MCF 10A (cell line): ENCODE data around the gene SAP30BP. TPM values are rescaled to one million over a fixed set of nuclear protein-coding genes. Genes with fewer than 3 reads are reported as not detected.

Source experiments
- BruUV-seq: library from RNA; stranded (reverse); fragments of 400-500 nt; replicated peaks from 2 replicates; lab custom pipeline; 2021; lab: Mats Ljungman, UMichigan
- CTCF ChIA-PET: fragments of 300-600 bp; sonication (Branson Sonifier 250); formaldehyde crosslinking; extraction: SDS; loops from one replicate; lab custom pipeline; 2021; ENCODE audit warnings: antibody characterized with exemption, inconsistent platforms; lab: Yijun Ruan, JAX
- POLR2A ChIA-PET: fragments of 300-600, 350-650 bp; sonication (Branson Sonifier 250); formaldehyde crosslinking; extraction: SDS; loops from one replicate; lab custom pipeline; 2020; ENCODE audit warnings: antibody characterized with exemption, inconsistent platforms; lab: Yijun Ruan, JAX
- DNase-seq: peaks from one replicate; pipeline ENCODE4 v3.0.0-alpha.2; 2018; ENCODE audit not compliant: unreplicated experiment
- H3K27ac Mint-ChIP-seq: one replicate; pipeline ENCODE4 v1.8.0; 2022; ENCODE audit warnings: mild to moderate bottlenecking, low read depth, mixed read lengths; ENCODE audit not compliant: unreplicated experiment
- H3K27me3 Mint-ChIP-seq: one replicate; pipeline ENCODE4 v1.8.0; 2022; ENCODE audit warnings: mixed read lengths; ENCODE audit not compliant: insufficient read depth, unreplicated experiment
- H3K36me3 Mint-ChIP-seq: one replicate; pipeline ENCODE4 v1.8.0; 2022; ENCODE audit warnings: mild to moderate bottlenecking, moderate library complexity, mixed read lengths; ENCODE audit not compliant: insufficient read depth, unreplicated experiment
- H3K4me1 Mint-ChIP-seq: one replicate; pipeline ENCODE4 v1.8.0; 2022; ENCODE audit warnings: mixed read lengths; ENCODE audit not compliant: insufficient read depth, unreplicated experiment
- H3K4me3 Mint-ChIP-seq: one replicate; pipeline ENCODE4 v1.8.0; 2022; ENCODE audit warnings: mild to moderate bottlenecking, moderate library complexity, mixed read lengths; ENCODE audit not compliant: unreplicated experiment
- H3K9me3 Mint-ChIP-seq: one replicate; pipeline ENCODE4 v1.8.0; 2022; ENCODE audit warnings: mixed read lengths; ENCODE audit not compliant: unreplicated experiment
- CTCF ChIP-seq: fragments of 200-600 bp; IDR thresholded peaks from one replicate; pipeline ENCODE4 v1.8.0; 2022; ENCODE audit warnings: antibody characterized with exemption, mild to moderate bottlenecking; ENCODE audit not compliant: unreplicated experiment
- intact Hi-C: fragments of 100-400 bp; cut with micrococcal nuclease; formaldehyde crosslinking; loops from 2 replicates; pipeline ENCODE4 v1.14.1; 2022
- total RNA-seq: library from RNA; stranded (reverse); gene quantifications from 2 replicates; pipeline ENCODE4 v1.2.3, GENCODE V29; 2022

The SAP30BP gene
- total RNA-seq, 1 experiment from 2014 or later = 123 TPM

DNA sequence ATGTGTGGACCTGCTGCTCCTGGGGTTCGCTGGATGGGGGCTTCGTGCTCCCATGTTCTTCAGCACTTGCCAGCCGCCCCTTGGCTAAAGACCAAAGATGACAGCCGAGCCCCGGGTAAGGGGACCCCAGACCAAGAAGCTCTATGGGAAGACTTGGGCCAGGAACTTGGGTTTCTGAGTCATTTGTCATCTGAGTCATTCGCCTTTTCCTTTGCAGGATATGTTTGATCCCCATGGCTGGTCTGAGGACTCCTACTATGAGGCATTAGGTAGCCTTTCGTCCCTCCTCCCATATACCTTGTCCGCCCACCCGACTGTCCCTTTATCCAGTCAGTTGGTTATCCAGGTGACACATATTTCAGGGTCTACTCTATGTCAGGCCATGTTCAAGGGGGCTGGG lies 36.5 kb downstream of the SAP30BP start:
- CTCF ChIA-PET = interaction anchor here (0.6 to 2.0 kb wide), 3 partner anchors 18 to 71 kb away, joined by 3 to 9 read pairs (median 3); partner anchors contain the start of gene ITGB4
- TF ChIP-seq CTCF = no peak

DNA sequence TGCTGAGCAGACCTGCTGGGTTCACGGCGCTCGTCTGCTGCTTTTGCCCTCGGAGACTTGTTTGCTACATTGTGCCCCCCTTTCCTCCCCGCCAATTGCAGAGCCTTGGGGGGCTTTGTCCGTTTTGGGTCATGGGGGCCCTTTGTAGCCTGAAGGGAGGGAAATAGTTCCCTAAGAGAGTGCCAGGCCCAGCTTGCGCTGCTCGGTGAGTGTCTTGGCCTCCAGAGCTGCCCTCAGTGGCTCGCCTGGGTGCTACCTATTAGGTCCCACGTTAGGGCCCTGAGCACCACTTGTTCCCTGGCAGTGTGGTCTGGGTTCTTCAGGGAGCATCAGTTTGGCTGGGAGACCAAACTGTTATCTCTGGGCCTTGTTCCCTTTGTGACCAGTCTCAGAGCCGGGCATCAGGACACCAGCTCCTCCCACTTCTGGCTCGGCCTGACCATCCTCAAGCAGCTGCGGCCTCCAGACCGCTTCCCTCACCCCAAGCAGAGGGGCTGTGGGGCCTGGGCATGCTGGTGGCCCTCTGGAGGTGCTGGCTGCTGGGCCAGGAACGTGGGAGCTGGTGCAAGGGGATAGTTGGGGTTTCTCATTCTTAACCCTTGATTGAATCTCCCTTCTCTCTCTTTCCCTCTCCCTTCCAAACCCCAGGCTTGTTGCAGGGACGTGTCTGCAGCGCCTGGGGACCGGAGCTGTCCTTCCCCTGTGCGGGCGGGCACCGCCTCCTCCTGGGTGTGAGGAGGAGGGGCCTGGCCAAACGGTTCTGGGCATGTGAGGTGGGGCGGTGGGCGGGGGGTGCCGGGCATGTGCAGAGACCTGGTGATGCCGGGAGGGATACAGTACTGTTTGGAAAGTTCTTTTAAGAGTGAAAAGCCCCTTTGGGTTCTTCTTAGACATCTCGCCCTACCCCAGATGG lies 38.1 kb downstream of the SAP30BP start:
- POLR2A ChIA-PET = interaction anchor here (1.4 to 2.7 kb wide), 3 partner anchors 21 to 149 kb away, joined by 4 to 36 read pairs (median 12); no protein-coding TSS in a partner anchor
- H3K36me3 Mint-ChIP-seq = peaks cover 62% of the 10 kb centered on the region
- H3K9me3 Mint-ChIP-seq = no peaks in the 10 kb centered on the region
- TF ChIP-seq CTCF = no peak
- H3K27ac Mint-ChIP-seq = no peak overlapping the region
- intact Hi-C loops = no loop called here
- peaks cover 32% of the 10 kb centered on the region for H3K4me1 Mint-ChIP-seq
- CTCF ChIA-PET = interaction anchor here (0.8 to 2.0 kb wide), 4 partner anchors 12 to 29 kb away, joined by 3 to 9 read pairs (median 4); no protein-coding TSS in a partner anchor
- BruUV-seq = no TSS peak
- no peak for DNase-seq
- H3K4me3 Mint-ChIP-seq = no peak overlapping the region
- no peaks in the 10 kb centered on the region for H3K27me3 Mint-ChIP-seq

More for the DNA sequence above, 36.5 kb downstream of the SAP30BP start:
- no peak for DNase-seq
- BruUV-seq = no TSS peak
- Mint-ChIP-seq H3K27me3 (no peaks in the 10 kb centered on the region), H3K9me3 (no peaks in the 10 kb centered on the region), H3K4me1 (peaks cover 42% of the 10 kb centered on the region), H3K4me3 (no peak overlapping the region), H3K27ac (peak overlapping the region; percentile 49), H3K36me3 (peaks cover 69% of the 10 kb centered on the region)
- POLR2A ChIA-PET = interaction anchor here (2.0 kb wide), 1 partner anchor 36 kb away, joined by 4 read pairs; the partner anchor contains the start of genes RECQL5 and SAP30BP
- intact Hi-C loops = no loop called here

- Mint-ChIP-seq H3K4me1 (peaks cover 22% of the 10 kb centered on the region), H3K4me3 (no peak overlapping the region), H3K36me3 (peaks cover 56% of the 10 kb centered on the region), H3K27me3 (no peaks in the 10 kb centered on the region), H3K9me3 (no peaks in the 10 kb centered on the region), H3K27ac (peak overlapping the region; percentile 84)
- DNase-seq = no peak
- CTCF ChIA-PET = interaction anchor here (0.9 to 1.9 kb wide), 4 partner anchors 12 to 31 kb away, joined by 3 to 12 read pairs (median 6); no protein-coding TSS in a partner anchor
- intact Hi-C loops = no loop called here
- no peak for TF ChIP-seq CTCF
- TSS peak; percentile 38 for BruUV-seq
- POLR2A ChIA-PET = interaction anchor here (0.5 to 3.0 kb wide), 12 partner anchors 12 to 655 kb away, joined by 3 to 36 read pairs (median 6); partner anchors contain the start of genes RECQL5 and SAP30BP
Measured at GRCh38 chr17:75706042-75706728, 39.0 kb downstream of the SAP30BP start.
